IPS-11a (cell line): Measurements from ENCODE around the gene APRT.

ENCODE experiments used
- H3K4me3 ChIP-seq: one replicate; pipeline ENCODE4 v1.5.1; 2013; ENCODE audit warnings: low read depth, low read length, control low read depth

The APRT gene

GRCh38 chr16:88811769-88812512, at the start of gene APRT:
APRT (minus strand) TSS chr16:88811928; CDS start chr16:88811899, 29 bp downstream.
- H3K4me3 ChIP-seq, result peak within 1 kb of the TSS; percentile 74

- no peak overlapping the region for H3K4me3 ChIP-seq
These were observed 49.6 kb upstream of the APRT start for GRCh38 chr16:88861359-88861758.

GRCh38 chr16:88859381-88860091, 47.8 kb upstream of the APRT start:
- no peak overlapping the region for H3K4me3 ChIP-seq

GRCh38 chr16:88857728-88858339, 46.1 kb upstream of the APRT start:
- peak overlapping the region; percentile 96 for H3K4me3 ChIP-seq

GRCh38 chr16:88856828-88857727, 45.4 kb upstream of the APRT start, which contains the start of the genes GALNS and TRAPPC2L:
GALNS (minus strand) TSS chr16:88856947; CDS start chr16:88856877, 70 bp downstream.
TRAPPC2L (plus strand) TSS chr16:88857127; CDS start chr16:88857151, 24 bp downstream.
- H3K4me3 ChIP-seq, result peak within 1 kb of the TSS; percentile 96

- H3K4me3 ChIP-seq, result peak overlapping the region; percentile 96
These were observed 44.5 kb upstream of the APRT start for GRCh38 chr16:88856122-88856827.

- H3K4me3 ChIP-seq, result peak overlapping the region; percentile 67
These were observed 44.0 kb upstream of the APRT start for GRCh38 chr16:88855736-88856121.

GRCh38 chr16:88855176-88855575, 43.4 kb upstream of the APRT start:
- no peak overlapping the region for H3K4me3 ChIP-seq

GRCh38 chr16:88854306-88855111, 42.8 kb upstream of the APRT start:
- no peak overlapping the region for H3K4me3 ChIP-seq

- H3K4me3 ChIP-seq, result no peak overlapping the region
These were observed 41.7 kb upstream of the APRT start for GRCh38 chr16:88853325-88853941.

GRCh38 chr16:88851616-88852015, 39.9 kb upstream of the APRT start:
- H3K4me3 ChIP-seq, result no peak overlapping the region

GRCh38 chr16:88850531-88851199, 38.9 kb upstream of the APRT start:
- no peak overlapping the region for H3K4me3 ChIP-seq

GRCh38 chr16:88848557-88848956, 36.8 kb upstream of the APRT start:
- no peak overlapping the region for H3K4me3 ChIP-seq

- H3K4me3 ChIP-seq, result no peak overlapping the region
These were observed 35.9 kb upstream of the APRT start for GRCh38 chr16:88847654-88848053.

GRCh38 chr16:88846088-88846487, 34.4 kb upstream of the APRT start:
- H3K4me3 ChIP-seq, result no peak overlapping the region

- no peak overlapping the region for H3K4me3 ChIP-seq
These were observed 32.8 kb upstream of the APRT start for GRCh38 chr16:88844419-88845036.

- no peak overlapping the region for H3K4me3 ChIP-seq
These were observed 31.5 kb upstream of the APRT start for GRCh38 chr16:88843256-88843655.

- H3K4me3 ChIP-seq, result no peak overlapping the region
These were observed 31.1 kb upstream of the APRT start for GRCh38 chr16:88842806-88843205.
